Neural cell (in vitro differentiated cells): ENCODE data around the gene RFNG. TPM values are rescaled to one million over a fixed set of nuclear protein-coding genes. Genes with fewer than 3 reads are reported as not detected.

Experiments used
- H2AFZ ChIP-seq: fragments of 200-600, 300-800 bp; sonication (generic), shearing (Covaris generic); 2 replicates; pipeline ENCODE4 v1.6.0; 2014; ENCODE audit warnings: low read depth, mild to moderate bottlenecking, antibody characterized with exemption, low read length, moderate library complexity
- H3F3A ChIP-seq: fragments of 200-600 bp; shearing (Covaris generic); 2 replicates; pipeline ENCODE4 v1.6.1; 2016; ENCODE audit warnings: mild to moderate bottlenecking, moderate library complexity, mixed read lengths, antibody characterized with exemption, low read length; ENCODE audit not compliant: insufficient read depth, poor library complexity, severe bottlenecking
- H3K27ac ChIP-seq: fragments of 200-600, 300-800 bp; sonication (generic), shearing (Covaris generic); 2 replicates; pipeline ENCODE4 v1.5.1; 2014; ENCODE audit warnings: mild to moderate bottlenecking, low read length, moderate library complexity
- H3K27me3 ChIP-seq: fragments of 300-800, 200-600 bp; sonication (generic), shearing (Covaris generic); 2 replicates; pipeline ENCODE4 v1.6.0; 2014; ENCODE audit warnings: mild to moderate bottlenecking, low read depth, low read length, moderate library complexity; ENCODE audit not compliant: insufficient read depth
- H3K36me3 ChIP-seq: fragments of 300-800, 200-600 bp; sonication (generic), shearing (Covaris generic); 2 replicates; pipeline ENCODE4 v1.5.1; 2014; ENCODE audit warnings: mild to moderate bottlenecking, antibody characterized with exemption, low read length, moderate library complexity; ENCODE audit not compliant: insufficient read depth
- H3K4me2 ChIP-seq: fragments of 300-800, 200-600 bp; sonication (generic), shearing (Covaris generic); 2 replicates; pipeline ENCODE4 v1.6.0; 2014; ENCODE audit warnings: mild to moderate bottlenecking, low read length
- H3K4me3 ChIP-seq: fragments of 300-800, 200-600 bp; sonication (generic), shearing (Covaris generic); 2 replicates; pipeline ENCODE4 v1.5.1; 2014; ENCODE audit warnings: mild to moderate bottlenecking, low read length, moderate library complexity
- H3K79me2 ChIP-seq: fragments of 200-600 bp; shearing (Covaris generic); replicated peaks from 2 replicates; pipeline ENCODE4 v1.6.0; 2014; ENCODE audit warnings: mild to moderate bottlenecking, low read length, moderate library complexity; ENCODE audit not compliant: insufficient read depth
- H3K9ac ChIP-seq: fragments of 300-800, 200-600 bp; sonication (generic), shearing (Covaris generic); 2 replicates; pipeline ENCODE4 v1.6.1; 2016; ENCODE audit warnings: mild to moderate bottlenecking, low read length, mixed read lengths
- H3K9me2 ChIP-seq: fragments of 200-600 bp; shearing (Covaris generic); 2 replicates; pipeline ENCODE4 v1.6.1; 2016; ENCODE audit warnings: mild to moderate bottlenecking, low read length, mixed read lengths; ENCODE audit not compliant: insufficient read depth
- H3K9me3 ChIP-seq: fragments of 200-600, 300-800 bp; sonication (generic), shearing (Covaris generic); 2 replicates; pipeline ENCODE4 v1.6.1; 2016; ENCODE audit warnings: mild to moderate bottlenecking, mixed run types, low read length, moderate library complexity, mixed read lengths
- H4K20me1 ChIP-seq: fragments of 200-600 bp; shearing (Covaris generic); 2 replicates; pipeline ENCODE4 v1.6.1; 2016; ENCODE audit warnings: mild to moderate bottlenecking, mixed run types; ENCODE audit not compliant: insufficient read depth
- CTCF ChIP-seq: fragments of 450-650 bp; IDR thresholded peaks from 2 replicates; pipeline ENCODE4 v1.5.1; 2014; ENCODE audit warnings: antibody characterized with exemption, mild to moderate bottlenecking, moderate library complexity; ENCODE audit not compliant: poor library complexity, severe bottlenecking
- EP300 ChIP-seq: fragments of 450-650 bp; conservative IDR thresholded peaks from 2 replicates; pipeline ENCODE4 v1.6.1; 2014; ENCODE audit warnings: antibody characterized with exemption, mild to moderate bottlenecking, moderate library complexity; ENCODE audit not compliant: poor library complexity, severe bottlenecking
- EZH2 ChIP-seq: fragments of 200-600, 300-800 bp; shearing (Covaris generic), sonication (generic); IDR thresholded peaks from 2 replicates; pipeline ENCODE4 v1.6.1; 2014; ENCODE audit warnings: antibody characterized with exemption, low read length, borderline replicate concordance, mild to moderate bottlenecking; ENCODE audit not compliant: insufficient read depth, poor library complexity, severe bottlenecking
- MXI1 ChIP-seq: fragments of 450-650 bp; conservative IDR thresholded peaks from 2 replicates; pipeline ENCODE4 v1.6.1; 2014; ENCODE audit warnings: antibody characterized with exemption, mild to moderate bottlenecking; ENCODE audit not compliant: poor library complexity, severe bottlenecking
- POLR2AphosphoS5 ChIP-seq: IDR thresholded peaks from 2 replicates; pipeline ENCODE4 v1.6.1; 2012
- RAD21 ChIP-seq: fragments of 450-650 bp; conservative IDR thresholded peaks from 2 replicates; pipeline ENCODE4 v1.6.1; 2014; ENCODE audit warnings: antibody characterized with exemption, mild to moderate bottlenecking, moderate library complexity
- REST ChIP-seq: IDR thresholded peaks from 2 replicates; pipeline ENCODE4 v1.6.1; 2012; ENCODE audit warnings: borderline replicate concordance
- SMC3 ChIP-seq: fragments of 450-650 bp; conservative IDR thresholded peaks from 2 replicates; pipeline ENCODE4 v1.6.1; 2014; ENCODE audit warnings: antibody characterized with exemption, mild to moderate bottlenecking, moderate library complexity; ENCODE audit not compliant: poor library complexity
- TAF1 ChIP-seq: IDR thresholded peaks from 2 replicates; pipeline ENCODE4 v1.6.1; 2012; ENCODE audit warnings: low read depth
- polyA plus RNA-seq: library from polyadenylated mRNA; depleted of rRNA; stranded (reverse); fragments of >200 nt; gene quantifications from 2 replicates; pipeline ENCODE4 v1.2.3, GENCODE V29; 2014

Gene RFNG
- polyA plus RNA-seq, 1 donor from 2014 or later: 176 TPM

GRCh38 chr17:82010575-82011525, 40.8 kb downstream of the RFNG start:
- no peaks in the 10 kb centered on the region for H3K36me3 ChIP-seq
- no peaks in the 10 kb centered on the region for H4K20me1 ChIP-seq
- no peak for TF ChIP-seq POLR2AphosphoS5
- TF ChIP-seq RAD21: no peak
- no peak for TF ChIP-seq MXI1
- TF ChIP-seq TAF1: no peak
- no peak for TF ChIP-seq EP300
- no peak for TF ChIP-seq SMC3
- TF ChIP-seq CTCF: no peak
- no peak for TF ChIP-seq REST
- no peak for TF ChIP-seq EZH2

GRCh38 chr17:82009413-82009812, 42.2 kb downstream of the RFNG start:
- Histone ChIP-seq H3K4me2 (no peak overlapping the region), H3K36me3 (no peaks in the 10 kb centered on the region), H4K20me1 (no peaks in the 10 kb centered on the region), H3K9ac (no peak overlapping the region), H3K27ac (no peak overlapping the region), H3K27me3 (no peaks in the 10 kb centered on the region), H3K4me3 (no peak overlapping the region), H3K79me2 (no peaks in the 10 kb centered on the region), H3K9me2 (no peaks in the 10 kb centered on the region), H2AFZ (no peak overlapping the region), H3F3A (no peaks in the 10 kb centered on the region), H3K9me3 (no peaks in the 10 kb centered on the region)
- no peak for TF ChIP-seq SMC3
- no peak for TF ChIP-seq RAD21
- no peak for TF ChIP-seq MXI1
- no peak for TF ChIP-seq POLR2AphosphoS5
- no peak for TF ChIP-seq REST
- no peak for TF ChIP-seq CTCF
- no peak for TF ChIP-seq EP300
- no peak for TF ChIP-seq EZH2
- TF ChIP-seq TAF1: no peak

More at GRCh38 chr17:82010575-82011525, 40.8 kb downstream of the RFNG start:
- no peak overlapping the region for H3K4me3 ChIP-seq
- H3K9me3 ChIP-seq: no peaks in the 10 kb centered on the region
- no peaks in the 10 kb centered on the region for H3F3A ChIP-seq
- H3K27me3 ChIP-seq: no peaks in the 10 kb centered on the region
- H3K27ac ChIP-seq: no peak overlapping the region
- no peaks in the 10 kb centered on the region for H3K79me2 ChIP-seq
- H3K9me2 ChIP-seq: no peaks in the 10 kb centered on the region
- H3K4me2 ChIP-seq: no peak overlapping the region
- H2AFZ ChIP-seq: no peak overlapping the region
- H3K9ac ChIP-seq: no peak overlapping the region
